Measurements from ENCODE around the gene ZDHHC17.

Gene ZDHHC17

GRCh38 chr12:76878899-76879709 lies 115.2 kb downstream of the ZDHHC17 start, which contains the start of gene CSRP2:
Gene CSRP2 (minus strand): TSS chr12:76879019. CDS start chr12:76866260, 12,759 bp downstream.
- peak; percentile 71 to 92 for DNase-seq

DNA sequence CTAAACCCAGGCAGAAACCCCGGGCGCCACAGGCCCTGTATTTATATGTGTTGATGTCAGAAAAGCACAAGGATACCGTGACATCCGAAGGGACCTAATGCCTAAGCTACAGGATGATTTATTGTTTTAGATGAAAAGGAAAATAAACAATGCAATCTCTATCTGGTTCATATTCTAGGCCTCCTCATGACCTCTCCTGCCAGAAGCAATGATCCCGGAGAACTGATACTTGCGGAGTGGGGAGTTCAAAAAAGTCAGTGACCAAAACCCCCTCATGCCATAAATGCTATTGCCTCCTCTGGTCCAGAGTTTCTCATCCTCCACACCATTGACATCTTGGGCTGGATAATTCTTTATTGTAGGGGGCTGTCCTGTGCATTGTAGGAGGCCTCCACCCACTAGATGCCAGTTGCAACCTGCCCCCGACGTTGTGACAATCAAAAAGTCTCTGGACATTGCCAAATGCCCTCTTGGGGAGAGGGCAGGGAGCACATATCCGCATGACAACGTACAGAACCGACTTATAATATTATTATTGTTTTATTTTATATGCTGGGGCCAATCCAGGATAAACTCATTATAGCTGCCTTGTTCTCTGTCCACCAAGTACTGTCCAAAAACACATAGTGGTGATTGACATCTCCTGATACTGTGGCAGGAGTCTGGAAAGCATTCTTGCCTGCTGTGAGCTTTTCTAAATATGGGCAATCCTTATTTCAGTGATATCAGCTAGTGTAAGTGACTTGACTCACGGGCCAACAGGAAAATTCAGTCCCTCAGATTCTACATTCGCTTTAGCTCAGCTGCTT lies 116.0 kb downstream of the ZDHHC17 start:
- DNase-seq: no peak

DNA sequence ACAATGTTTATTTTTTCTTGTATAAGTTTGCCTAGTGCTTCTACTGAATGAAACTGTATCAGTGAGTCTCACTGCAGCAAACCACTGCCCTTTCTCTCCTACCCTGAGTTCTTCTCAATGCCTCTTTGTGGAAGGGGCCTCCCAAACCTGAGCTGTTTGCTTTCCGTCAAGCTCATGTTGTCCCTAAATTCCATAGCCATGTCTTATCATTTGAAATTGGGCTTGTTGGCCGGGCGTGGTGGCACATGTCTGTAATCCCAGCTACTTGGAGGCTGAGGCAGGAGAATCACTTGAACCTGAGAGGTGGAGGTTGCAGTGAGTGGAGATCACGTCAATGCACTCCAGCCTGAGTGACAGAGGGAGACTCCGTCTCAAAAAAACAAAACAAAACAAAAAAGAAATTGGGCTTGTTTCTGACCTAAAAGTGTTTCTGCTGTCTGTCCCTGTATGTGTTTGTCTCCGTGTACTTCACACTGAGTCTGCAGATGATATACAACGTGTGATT lies 116.7 kb downstream of the ZDHHC17 start:
- DNase-seq: no peak

GRCh38 chr12:76881142-76881541 lies 117.2 kb downstream of the ZDHHC17 start:
- DNase-seq: no peak

DNA sequence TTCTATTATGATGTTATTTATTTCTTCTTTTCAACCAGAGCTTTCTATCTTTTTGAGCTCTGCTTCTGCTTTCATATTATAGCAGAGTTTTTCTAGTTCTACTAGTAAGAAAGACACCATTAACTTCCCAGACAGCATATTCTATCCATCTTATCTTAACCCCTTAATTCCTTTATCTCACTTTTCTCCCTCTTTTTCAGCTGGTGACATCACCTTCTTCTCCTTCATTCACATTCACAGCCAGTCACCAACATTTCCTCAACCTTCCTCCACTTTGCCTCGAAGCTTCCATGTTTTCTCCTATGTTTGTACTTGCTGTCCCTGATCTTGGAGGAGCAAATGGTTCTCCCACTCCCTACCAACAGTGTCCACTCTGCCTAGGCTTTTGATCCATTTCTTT lies 118.5 kb downstream of the ZDHHC17 start:
- DNase-seq: no peak

GRCh38 chr12:76883151-76883550 lies 119.2 kb downstream of the ZDHHC17 start:
- DNase-seq: no peak

DNA sequence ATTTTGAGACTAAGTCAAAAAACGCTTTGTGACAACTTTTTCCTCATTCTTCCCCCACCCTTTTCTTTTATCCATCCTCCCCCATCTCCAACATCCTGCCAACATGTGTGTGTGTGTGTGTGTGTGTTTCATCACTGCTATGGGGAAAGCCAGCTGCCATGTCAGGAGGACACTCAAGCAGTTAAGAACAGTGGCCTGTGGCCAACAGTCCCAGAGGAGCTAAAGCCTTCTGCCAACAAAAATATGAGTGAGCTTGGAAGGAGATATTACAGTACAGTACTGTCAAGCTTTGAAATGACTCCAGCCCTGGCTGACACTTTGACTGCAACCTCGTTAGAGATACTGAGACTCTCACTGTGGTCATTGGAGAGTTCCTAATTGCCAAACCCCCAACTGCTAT lies 119.9 kb downstream of the ZDHHC17 start:
- no peak for DNase-seq

GRCh38 chr12:76888775-76889174 lies 124.9 kb downstream of the ZDHHC17 start:
- no peak for DNase-seq

DNA sequence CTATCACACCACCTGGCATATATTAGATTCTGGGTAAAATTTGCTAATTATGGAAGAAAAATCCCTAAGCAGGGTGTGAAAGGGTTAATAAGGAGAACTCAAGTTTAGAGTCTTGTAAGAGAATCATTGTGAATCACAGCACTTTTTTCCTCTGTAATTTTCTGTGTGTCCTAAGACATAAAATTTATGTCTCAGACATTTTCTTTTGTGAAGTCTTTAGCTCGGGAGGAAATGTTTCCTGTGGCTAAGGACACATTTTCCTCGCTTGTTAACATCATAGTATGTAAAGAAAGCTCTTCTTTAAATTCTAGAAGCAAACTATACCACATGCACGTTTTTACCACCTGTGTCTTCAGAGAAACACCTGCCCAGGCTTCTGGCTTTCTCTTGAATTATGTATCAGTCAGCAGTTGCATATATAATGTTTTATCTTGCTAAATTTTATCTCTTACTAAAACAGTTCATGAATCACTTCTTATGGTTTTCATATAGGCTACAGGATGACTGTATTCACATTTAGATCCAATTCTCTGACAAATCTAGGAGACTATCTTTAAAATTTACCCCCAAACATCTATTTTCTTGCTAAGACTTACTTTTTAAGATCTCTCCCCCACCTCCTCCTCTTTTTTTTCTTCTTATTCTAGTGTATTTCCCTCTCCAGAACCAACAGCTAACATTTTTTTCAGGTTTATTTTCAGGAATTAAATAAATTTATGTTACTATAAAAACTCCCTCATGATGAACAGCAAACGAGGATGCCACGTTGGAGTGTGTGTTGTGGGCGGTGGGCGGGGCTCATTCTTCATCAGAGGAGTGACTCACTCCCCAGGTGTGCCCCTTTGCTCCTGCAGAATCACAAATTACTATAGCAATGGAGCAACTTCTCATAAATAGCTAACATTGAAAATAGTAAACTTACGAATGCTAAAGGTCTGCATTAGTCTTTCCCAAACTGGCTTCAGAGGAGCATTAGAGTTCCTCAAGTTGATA lies 126.5 kb downstream of the ZDHHC17 start:
- no peak for DNase-seq

GRCh38 chr12:76891609-76892008 lies 127.7 kb downstream of the ZDHHC17 start:
- DNase-seq: no peak

DNA sequence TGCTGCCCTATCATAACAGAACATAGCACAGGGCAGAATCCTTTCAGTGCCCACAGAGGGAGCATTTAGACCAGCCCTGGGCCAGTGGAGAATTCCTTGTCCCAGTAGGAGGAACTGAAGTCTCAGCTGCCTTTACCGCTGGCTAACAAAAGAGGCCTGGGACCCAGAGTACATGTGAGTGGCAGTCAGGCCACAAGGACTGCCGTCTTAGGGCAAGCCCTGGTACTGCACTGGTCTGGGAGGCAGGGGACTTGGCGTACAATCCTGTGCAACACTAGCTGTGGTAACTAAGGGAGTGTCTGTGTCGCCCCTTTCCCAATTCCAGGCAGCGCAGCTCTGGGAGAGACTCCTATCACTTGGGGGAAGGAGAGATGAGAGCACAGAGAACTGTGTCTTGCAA lies 131.9 kb downstream of the ZDHHC17 start:
- DNase-seq: no peak

GRCh38 chr12:76896274-76896673 lies 132.4 kb downstream of the ZDHHC17 start:
- no peak for DNase-seq

DNA sequence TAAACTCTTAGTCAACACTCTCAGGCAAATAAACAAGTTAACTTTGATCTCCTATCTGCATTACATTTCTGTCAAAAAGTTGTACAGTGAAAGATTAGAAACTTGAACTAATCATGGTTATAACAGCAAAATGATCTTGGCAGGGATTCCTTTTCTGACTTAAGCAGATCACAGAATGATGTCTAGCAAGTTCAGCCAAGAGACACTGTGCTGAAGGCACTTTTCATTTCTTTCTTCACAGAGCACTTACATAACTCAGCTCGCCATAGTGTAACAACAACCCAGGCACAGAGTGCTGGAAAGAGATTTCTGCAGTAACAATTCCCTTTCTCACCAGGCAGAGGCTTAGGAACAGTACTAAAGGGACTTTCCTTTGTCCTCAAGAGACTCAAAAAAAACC lies 134.5 kb downstream of the ZDHHC17 start:
- no peak for DNase-seq

DNA sequence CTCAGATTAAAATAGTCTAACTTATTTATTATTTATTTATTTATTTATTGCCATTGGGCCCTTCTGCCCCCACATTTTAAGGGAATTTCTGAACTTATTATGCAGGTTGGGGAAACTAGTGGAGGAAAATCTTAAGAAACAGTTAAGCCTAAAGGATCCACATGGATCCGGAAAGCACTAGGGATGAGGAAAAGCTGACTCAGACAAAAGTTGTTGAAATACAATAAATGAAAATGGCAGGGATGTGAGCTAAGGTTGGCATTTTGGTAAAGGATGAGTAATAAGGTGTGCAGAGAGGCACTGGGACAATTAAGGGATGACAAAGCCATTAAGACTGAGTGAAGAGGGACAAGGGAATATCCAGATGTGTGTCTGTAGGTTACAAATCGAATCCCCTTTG lies 135.6 kb downstream of the ZDHHC17 start:
- DNase-seq: no peak

DNA sequence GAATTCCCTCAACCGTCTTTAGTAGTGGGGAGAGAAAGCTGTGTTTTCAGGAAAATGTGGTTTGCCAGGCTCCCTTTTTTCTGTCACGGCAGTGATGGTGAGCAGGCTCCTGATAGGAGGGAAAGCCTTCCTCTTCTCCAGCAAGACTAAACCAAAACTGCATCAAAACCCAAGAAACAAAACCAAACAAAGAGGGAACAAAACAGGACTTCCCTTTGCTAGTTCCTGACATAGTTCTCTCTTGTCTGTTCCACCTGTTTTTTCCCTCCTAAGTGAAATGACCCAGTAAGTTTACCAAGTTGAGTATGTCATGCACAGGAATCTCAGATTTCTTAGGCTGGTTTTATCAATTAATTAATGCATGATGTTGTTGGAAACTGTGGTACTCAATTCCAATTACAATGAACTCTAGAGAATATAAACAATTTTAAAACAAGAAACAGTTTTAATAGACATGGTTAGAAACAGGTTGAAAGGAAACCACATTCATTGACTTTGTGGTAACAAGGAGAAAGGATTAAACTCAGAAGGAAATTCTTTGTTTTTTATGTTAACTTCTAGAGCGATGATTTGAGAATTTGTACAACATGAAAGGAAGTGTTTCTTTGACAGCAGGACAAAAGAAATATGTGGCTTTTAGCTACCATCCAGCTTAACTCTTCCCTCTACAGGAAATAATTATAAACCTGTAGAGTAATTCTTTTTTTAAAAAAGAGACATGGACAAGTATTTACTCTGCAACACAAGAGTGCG lies 137.9 kb downstream of the ZDHHC17 start:
- no peak for DNase-seq

All from NCI-H526 (cell line).